CD14-positive monocyte (primary cell): Measurements from ENCODE around the gene NSG2. TPM values are rescaled to one million over a fixed set of nuclear protein-coding genes. Genes with fewer than 3 reads are reported as not detected.

Source experiments
- DNase-seq, 3 donors: peaks; one replicate each; pipeline ENCODE4 v3.0.0-alpha.2; 2011 to 2022
- H2AFZ ChIP-seq: 2 replicates; pipeline ENCODE4 v1.6.0; 2012; ENCODE audit warnings: mild to moderate bottlenecking, low read depth, low read length, inconsistent platforms; ENCODE audit not compliant: insufficient read depth, poor library complexity, severe bottlenecking
- H3K27ac ChIP-seq, 2 donors: 1 replicate in 1 of 2; 2 replicates in 1 of 2; pipeline ENCODE4 v1.5.1; 2012 to 2013; ENCODE audit warnings: low read length in 2 of 2, control low read depth in 1 of 2, inconsistent platforms in 1 of 2, low read depth in 1 of 2, mild to moderate bottlenecking in 1 of 2
- H3K27me3 ChIP-seq, 2 donors: one replicate each; pipeline versions ENCODE4 v1.6.0 to v1.6.1; 2011 to 2013; ENCODE audit warnings: low read length in 2 of 2; ENCODE audit not compliant: control insufficient read depth in 2 of 2, insufficient read depth in 2 of 2
- H3K36me3 ChIP-seq, 2 donors: replicated peaks in 1 of 2; 1 replicate in 1 of 2; 2 replicates in 1 of 2; pipeline versions ENCODE4 v1.5.1 to v1.6.1; 2012 to 2013; ENCODE audit warnings: low read length in 2 of 2, control low read depth in 1 of 2, inconsistent platforms in 1 of 2, mild to moderate bottlenecking in 1 of 2; ENCODE audit not compliant: insufficient read depth in 2 of 2, control insufficient read depth in 1 of 2
- H3K4me1 ChIP-seq, 2 donors: 1 replicate in 1 of 2; 2 replicates in 1 of 2; pipeline versions ENCODE4 v1.5.1 to v1.6.1; 2012 to 2013; ENCODE audit warnings: low read length in 2 of 2, control low read depth in 1 of 2, inconsistent platforms in 1 of 2, mild to moderate bottlenecking in 1 of 2, moderate library complexity in 1 of 2; ENCODE audit not compliant: insufficient read depth in 2 of 2, control insufficient read depth in 1 of 2
- H3K4me2 ChIP-seq: replicated peaks from 2 replicates; pipeline ENCODE3; 2012; ENCODE audit warnings: low read length, moderate library complexity, mild to moderate bottlenecking; ENCODE audit not compliant: poor library complexity, severe bottlenecking; ENCODE audit errors: extremely low read depth
- H3K4me3 ChIP-seq, 3 experiments: fragments of 200-600 bp in 1 of 3; sonication (generic) in 1 of 3; replicated peaks in 1 of 3; 1 replicate in 2 of 3; 2 replicates in 1 of 3; pipeline ENCODE4 v1.5.1; 2011 to 2013; ENCODE audit warnings: low read length in 3 of 3, mild to moderate bottlenecking in 3 of 3, control low read depth in 2 of 3, low read depth in 2 of 3, inconsistent platforms in 1 of 3, moderate library complexity in 1 of 3
- H3K79me2 ChIP-seq: 2 replicates; pipeline ENCODE4 v1.6.0; 2012; ENCODE audit warnings: mild to moderate bottlenecking, control low read depth, inconsistent platforms, low read length, moderate library complexity; ENCODE audit not compliant: insufficient read depth
- H3K9ac ChIP-seq: 2 replicates; pipeline ENCODE4 v1.6.0; 2017; ENCODE audit warnings: low read length, mild to moderate bottlenecking; ENCODE audit not compliant: insufficient read depth, poor library complexity, severe bottlenecking
- H3K9me3 ChIP-seq, 2 donors: replicated peaks in 1 of 2; 1 replicate in 1 of 2; 2 replicates in 1 of 2; pipeline versions ENCODE4 v1.5.1 to v1.6.1; 2012 to 2013; ENCODE audit warnings: low read length in 2 of 2, control low read depth in 1 of 2; ENCODE audit not compliant: control insufficient read depth in 1 of 2, insufficient read depth in 1 of 2
- H4K20me1 ChIP-seq: 2 replicates; pipeline ENCODE4 v1.6.0; 2012; ENCODE audit warnings: mild to moderate bottlenecking, low read length, control low read depth, moderate library complexity; ENCODE audit not compliant: insufficient read depth
- H3K27ac Mint-ChIP-seq, 7 donors: one replicate each; pipeline ENCODE4 v1.8.0; 2020; ENCODE audit warnings: mild to moderate bottlenecking in 7 of 7, mixed read lengths in 7 of 7, moderate library complexity in 6 of 7, inconsistent platforms in 2 of 7
- H3K27me3 Mint-ChIP-seq, 3 donors: one replicate each; pipeline ENCODE4 v1.8.0; 2021 to 2022; ENCODE audit warnings: low read depth in 3 of 3, mild to moderate bottlenecking in 3 of 3, mixed read lengths in 3 of 3, moderate library complexity in 3 of 3, inconsistent platforms in 1 of 3
- H3K36me3 Mint-ChIP-seq, 2 donors: one replicate each; pipeline ENCODE4 v1.8.0; 2020; ENCODE audit warnings: mixed read lengths in 2 of 2, inconsistent platforms in 1 of 2, mild to moderate bottlenecking in 1 of 2
- H3K4me1 Mint-ChIP-seq: one replicate; pipeline ENCODE4 v1.8.0; 2020; ENCODE audit warnings: mild to moderate bottlenecking, mixed read lengths
- H3K4me3 Mint-ChIP-seq, 2 donors: one replicate each; pipeline ENCODE4 v1.8.0; 2020; ENCODE audit warnings: mild to moderate bottlenecking in 2 of 2, mixed read lengths in 2 of 2, moderate library complexity in 1 of 2
- H3K9me3 Mint-ChIP-seq, 7 donors: one replicate each; pipeline ENCODE4 v1.8.0; 2020 to 2022; ENCODE audit warnings: mixed read lengths in 7 of 7, mild to moderate bottlenecking in 6 of 7, moderate library complexity in 6 of 7, inconsistent platforms in 2 of 7
- WGBS: methylation state at CpG from one replicate; pipeline ENCODE4 v1.1.5; 2013; ENCODE audit warnings: missing lambda C conversion rate; ENCODE audit not compliant: insufficient coverage; 5-methylcytosine and 5-hydroxymethylcytosine counted together
- intact Hi-C, 2 donors: fragments of 100-400 bp; cut with micrococcal nuclease; formaldehyde crosslinking; loops; one replicate each; pipeline versions ENCODE4 v1.15.0 to v1.15.1; 2023
- polyA plus RNA-seq, 3 donors: library from polyadenylated mRNA; depleted of rRNA in 1 of 3; unstranded in 2 of 3; stranded (reverse) in 1 of 3; fragments of 300-500 nt in 2 of 3; fragments of >200 nt in 1 of 3; fragmentation: Illumina TruSeq in 2 of 3; gene quantifications; 1 replicate in 2 of 3; 2 replicates in 1 of 3; pipeline ENCODE4 v1.2.3, GENCODE V29; 2012 to 2021
- TF ChIP-seq, protein P1 (sequence below): fragments of 200-600 bp; IDR thresholded peaks from one replicate; pipeline ENCODE4 v1.8.0; 2022; ENCODE audit warnings: antibody characterized with exemption, mild to moderate bottlenecking

The NSG2 gene
- polyA plus RNA-seq, 3 donors, result not detected

DNA sequence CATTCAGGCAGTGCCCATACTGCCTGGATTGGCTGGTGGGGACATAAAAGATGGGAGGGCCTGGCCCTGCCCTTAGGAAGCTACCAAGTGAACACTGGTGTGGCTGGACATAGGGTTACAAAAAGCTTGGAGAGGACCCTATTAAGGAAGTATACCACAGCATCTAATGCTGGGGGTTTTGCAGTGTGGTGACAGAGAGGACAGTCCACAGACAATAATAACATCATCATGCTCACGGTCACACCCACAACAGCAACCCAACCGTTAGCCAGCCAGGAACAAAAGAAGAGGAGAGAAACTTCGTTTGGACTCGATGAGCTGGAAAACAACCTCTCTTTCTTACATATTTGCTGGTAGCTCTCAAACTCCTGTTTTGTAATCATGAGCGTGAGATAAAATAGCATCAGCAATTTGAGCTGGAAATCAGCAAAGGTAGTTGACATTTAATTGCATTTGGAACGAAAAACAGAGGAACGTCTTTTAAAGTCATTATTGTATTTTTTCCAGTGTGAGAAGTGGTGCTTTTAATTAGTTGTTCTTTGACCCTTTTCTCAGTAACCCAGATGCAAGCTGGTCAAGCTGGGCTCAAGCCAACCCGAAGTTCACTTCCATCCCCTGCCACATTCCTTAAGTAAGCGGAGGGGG, 73.4 kb downstream of the NSG2 start:
- H3K4me1 Mint-ChIP-seq, result no peaks in the 10 kb centered on the region
- H2AFZ ChIP-seq, result no peak overlapping the region
- no peaks in the 10 kb centered on the region for H3K27me3 ChIP-seq
- H3K36me3 Mint-ChIP-seq, result no peaks in the 10 kb centered on the region
- H3K36me3 ChIP-seq, result no peaks in the 10 kb centered on the region
- H3K9me3 ChIP-seq, result peaks cover 0 to 10% of the 10 kb centered on the region in 2 donors
- no peak overlapping the region for H3K27ac ChIP-seq
- intact Hi-C loops, result no loop called here
- H3K9me3 Mint-ChIP-seq, result peaks cover 0 to 9% (median 3%) of the 10 kb centered on the region in 7 donors
- no peak overlapping the region for H3K9ac ChIP-seq
- no peak for DNase-seq
- no peak overlapping the region for H3K27ac Mint-ChIP-seq
- H3K27me3 Mint-ChIP-seq, result peaks cover 1 to 2% (median 2%) of the 10 kb centered on the region in 3 donors
- H3K4me1 ChIP-seq, result no peaks in the 10 kb centered on the region
- 95% methylated on average over 6 of the region's 9 CpGs for WGBS
- no peak overlapping the region for H3K4me3 ChIP-seq
- H3K4me3 Mint-ChIP-seq, result no peak overlapping the region
- no peaks in the 10 kb centered on the region for H4K20me1 ChIP-seq
- H3K79me2 ChIP-seq, result no peaks in the 10 kb centered on the region
- TF ChIP-seq, protein P1, sequence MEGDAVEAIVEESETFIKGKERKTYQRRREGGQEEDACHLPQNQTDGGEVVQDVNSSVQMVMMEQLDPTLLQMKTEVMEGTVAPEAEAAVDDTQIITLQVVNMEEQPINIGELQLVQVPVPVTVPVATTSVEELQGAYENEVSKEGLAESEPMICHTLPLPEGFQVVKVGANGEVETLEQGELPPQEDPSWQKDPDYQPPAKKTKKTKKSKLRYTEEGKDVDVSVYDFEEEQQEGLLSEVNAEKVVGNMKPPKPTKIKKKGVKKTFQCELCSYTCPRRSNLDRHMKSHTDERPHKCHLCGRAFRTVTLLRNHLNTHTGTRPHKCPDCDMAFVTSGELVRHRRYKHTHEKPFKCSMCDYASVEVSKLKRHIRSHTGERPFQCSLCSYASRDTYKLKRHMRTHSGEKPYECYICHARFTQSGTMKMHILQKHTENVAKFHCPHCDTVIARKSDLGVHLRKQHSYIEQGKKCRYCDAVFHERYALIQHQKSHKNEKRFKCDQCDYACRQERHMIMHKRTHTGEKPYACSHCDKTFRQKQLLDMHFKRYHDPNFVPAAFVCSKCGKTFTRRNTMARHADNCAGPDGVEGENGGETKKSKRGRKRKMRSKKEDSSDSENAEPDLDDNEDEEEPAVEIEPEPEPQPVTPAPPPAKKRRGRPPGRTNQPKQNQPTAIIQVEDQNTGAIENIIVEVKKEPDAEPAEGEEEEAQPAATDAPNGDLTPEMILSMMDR, result no peak
- H3K4me2 ChIP-seq, result no peak overlapping the region

DNA sequence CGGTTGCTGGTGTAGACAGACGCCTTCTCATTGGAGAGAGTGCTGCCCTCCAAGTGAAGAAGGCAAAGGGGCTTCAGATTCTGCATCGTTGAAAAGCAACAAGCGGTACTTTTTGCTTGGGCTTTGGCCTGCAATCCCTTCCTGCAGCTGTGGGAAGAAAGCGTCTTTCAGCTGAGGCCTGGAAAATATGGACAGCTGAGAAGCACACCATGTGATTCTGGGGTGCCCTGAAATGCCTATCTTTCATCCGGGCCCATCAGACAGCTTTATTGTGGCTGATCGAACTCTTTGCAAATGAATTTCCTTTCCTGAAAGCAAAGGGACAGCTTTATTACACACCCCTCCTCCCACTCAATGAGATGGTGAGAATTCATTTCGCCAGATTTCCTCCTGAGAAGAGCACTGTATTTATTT, 74.0 kb downstream of the NSG2 start:
- H3K27ac Mint-ChIP-seq, result no peak overlapping the region
- Histone ChIP-seq H3K9ac (no peak overlapping the region), H3K27me3 (no peaks in the 10 kb centered on the region), H3K36me3 (no peaks in the 10 kb centered on the region), H3K9me3 (peaks cover 0 to 10% of the 10 kb centered on the region in 2 donors), H3K4me1 (no peaks in the 10 kb centered on the region), H2AFZ (no peak overlapping the region), H4K20me1 (no peaks in the 10 kb centered on the region), H3K79me2 (no peaks in the 10 kb centered on the region), H3K4me3 (no peak overlapping the region), H3K4me2 (no peak overlapping the region), H3K27ac (no peak overlapping the region)
- WGBS, result 81% methylated on average over 5 of the region's 8 CpGs
- H3K4me1 Mint-ChIP-seq, result no peaks in the 10 kb centered on the region
- intact Hi-C loops, result no loop called here
- DNase-seq, result no peak
- H3K36me3 Mint-ChIP-seq, result no peaks in the 10 kb centered on the region
- no peak overlapping the region for H3K4me3 Mint-ChIP-seq
- peaks cover 0 to 13% (median 4%) of the 10 kb centered on the region in 7 donors for H3K9me3 Mint-ChIP-seq
- TF ChIP-seq, protein P1, result no peak
- H3K27me3 Mint-ChIP-seq, result peaks cover 1 to 2% (median 2%) of the 10 kb centered on the region in 3 donors
